ENCODE data around the gene TMEM41A. TPM values are rescaled to one million over a fixed set of nuclear protein-coding genes. Genes with fewer than 3 reads are reported as not detected.

TMEM41A gene
- total RNA-seq, 2 donors from 2014 or later = 19.7 to 21.4 TPM

GRCh38 chr3:185530856-185531255 is 32.0 kb upstream of the TMEM41A start:
- Mint-ChIP-seq H3K4me1 (no peaks in the 10 kb centered on the region), H3K27ac (no peak overlapping the region), H3K27me3 (ENCODE audit: insufficient read depth) (no peaks in the 10 kb centered on the region), H3K4me3 (no peak overlapping the region), H3K36me3 (ENCODE audit: low read depth) (no peaks in the 10 kb centered on the region), H3K9me3 (no peaks in the 10 kb centered on the region)
- 72 to 77% methylated on average over 5 of the region's 5 CpGs for WGBS, 2 experiments (ENCODE audit: insufficient coverage in 1 of 2, insufficient read length in 1 of 2)
- Histone ChIP-seq H3K9me3 (ENCODE audit: control insufficient read depth, low read length) (no peaks in the 10 kb centered on the region), H3K36me3 (ENCODE audit: control insufficient read depth, insufficient read depth, low read length) (no peaks in the 10 kb centered on the region), H3K9ac (ENCODE audit: extremely low read depth, low read length, poor library complexity, severe bottlenecking) (no peak overlapping the region), H3K4me3 (ENCODE audit: low read length) (no peak overlapping the region), H3K4me1 (ENCODE audit: control insufficient read depth, insufficient read depth, low read length) (no peaks in the 10 kb centered on the region), H3K27me3 (ENCODE audit: control insufficient read depth, insufficient read depth, low read length, poor library complexity, severe bottlenecking) (no peaks in the 10 kb centered on the region), H3K27ac (ENCODE audit: low read depth, low read length) (no peak overlapping the region)
- TF ChIP-seq CTCF (conservative IDR thresholded peaks at IDR 0.05) = no peak
- DNase-seq = no peak

- no peak for TF ChIP-seq CTCF (conservative IDR thresholded peaks at IDR 0.05)
- Histone ChIP-seq H3K27ac (ENCODE audit: low read depth, low read length) (no peak overlapping the region), H3K4me3 (ENCODE audit: low read length) (no peak overlapping the region), H3K9ac (ENCODE audit: extremely low read depth, low read length, poor library complexity, severe bottlenecking) (no peak overlapping the region), H3K27me3 (ENCODE audit: control insufficient read depth, insufficient read depth, low read length, poor library complexity, severe bottlenecking) (no peaks in the 10 kb centered on the region), H3K36me3 (ENCODE audit: control insufficient read depth, insufficient read depth, low read length) (no peaks in the 10 kb centered on the region), H3K4me1 (ENCODE audit: control insufficient read depth, insufficient read depth, low read length) (no peaks in the 10 kb centered on the region), H3K9me3 (ENCODE audit: control insufficient read depth, low read length) (no peaks in the 10 kb centered on the region)
- Mint-ChIP-seq H3K9me3 (no peaks in the 10 kb centered on the region), H3K4me1 (no peaks in the 10 kb centered on the region), H3K4me3 (no peak overlapping the region), H3K27me3 (ENCODE audit: insufficient read depth) (no peaks in the 10 kb centered on the region), H3K36me3 (ENCODE audit: low read depth) (no peaks in the 10 kb centered on the region), H3K27ac (no peak overlapping the region)
- 95 to 96% methylated on average over 5 to 6 of the region's 6 CpGs for WGBS, 2 experiments (ENCODE audit: insufficient coverage in 1 of 2, insufficient read length in 1 of 2)
- no peak for DNase-seq
These were observed 29.7 kb upstream of the TMEM41A start for GRCh38 chr3:185528532-185528931.

DNA sequence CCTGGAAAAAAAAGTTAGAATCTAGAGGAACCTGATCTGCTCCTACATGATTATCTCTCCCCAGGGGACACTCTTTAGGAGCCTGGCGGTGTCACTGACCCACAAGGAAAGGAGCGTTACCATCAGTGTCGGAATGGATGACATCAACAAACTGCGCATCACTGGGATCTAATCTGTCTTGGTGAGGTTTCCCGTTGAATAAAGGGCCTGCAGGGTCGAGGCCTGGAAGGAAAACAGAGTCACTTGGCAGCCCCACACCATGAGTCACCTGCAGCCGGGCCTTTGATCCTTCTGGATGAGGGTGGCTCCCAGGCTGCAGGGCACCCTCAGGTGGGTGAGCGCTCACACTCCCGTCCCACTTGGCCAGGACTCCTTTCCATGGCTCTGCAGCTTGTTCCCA is 28.5 kb upstream of the TMEM41A start:
- H3K27me3 ChIP-seq (ENCODE audit: control insufficient read depth, insufficient read depth, low read length, poor library complexity, severe bottlenecking) = peaks cover under 1% of the 10 kb centered on the region
- Mint-ChIP-seq H3K9me3 (no peaks in the 10 kb centered on the region), H3K36me3 (ENCODE audit: low read depth) (no peaks in the 10 kb centered on the region), H3K27ac (no peak overlapping the region), H3K4me1 (no peaks in the 10 kb centered on the region), H3K27me3 (ENCODE audit: insufficient read depth) (no peaks in the 10 kb centered on the region), H3K4me3 (no peak overlapping the region)
- no peak for TF ChIP-seq CTCF (conservative IDR thresholded peaks at IDR 0.05)
- DNase-seq = no peak
- no peaks in the 10 kb centered on the region for H3K36me3 ChIP-seq (ENCODE audit: control insufficient read depth, insufficient read depth, low read length)
- H3K9ac ChIP-seq (ENCODE audit: extremely low read depth, low read length, poor library complexity, severe bottlenecking) = no peak overlapping the region
- no peaks in the 10 kb centered on the region for H3K9me3 ChIP-seq (ENCODE audit: control insufficient read depth, low read length)
- no peaks in the 10 kb centered on the region for H3K4me1 ChIP-seq (ENCODE audit: control insufficient read depth, insufficient read depth, low read length)
- 90 to 92% methylated on average over 7 to 9 of the region's 9 CpGs for WGBS, 2 experiments (ENCODE audit: insufficient coverage in 1 of 2, insufficient read length in 1 of 2)
- no peak overlapping the region for H3K4me3 ChIP-seq (ENCODE audit: low read length)
- no peak overlapping the region for H3K27ac ChIP-seq (ENCODE audit: low read depth, low read length)
